SK-N-SH treated with all-trans-retinoic acid at 6 μM for 48 hours (cell line): ENCODE data around the gene FIGNL1.

Experiments
- ATAC-seq: fragments of 200-7000 bp; cut with Tn5 transposase; 3 replicates; pipeline ENCODE4 v1.9.1; 2020; ENCODE audit warnings: mild to moderate bottlenecking, moderate library complexity
- ARNTL ChIP-seq: fragments of 450-650 bp; formaldehyde crosslinking; IDR thresholded peaks from 2 replicates; pipeline ENCODE4 v1.5.0; 2020; ENCODE audit warnings: low read depth, mild to moderate bottlenecking, moderate library complexity, borderline replicate concordance
- BACH2 ChIP-seq: fragments of 250-450 bp; sonication (Bioruptor Pico); IDR thresholded peaks from 2 replicates; pipeline ENCODE4 v1.9.0; 2021; ENCODE audit warnings: mild to moderate bottlenecking, borderline replicate concordance
- CSDC2 ChIP-seq: fragments of 250-450 bp; sonication (Bioruptor Pico); IDR thresholded peaks from 2 replicates; pipeline ENCODE4 v1.5.0; 2020; ENCODE audit warnings: mild to moderate bottlenecking, moderate library complexity
- ESRRG ChIP-seq: fragments of 250-450 bp; sonication (Bioruptor Pico); IDR thresholded peaks from 2 replicates; pipeline ENCODE4 v1.6.1; 2021; ENCODE audit warnings: mild to moderate bottlenecking
- GLIS3 ChIP-seq: fragments of 250-450 bp; sonication (Bioruptor Pico); IDR thresholded peaks from 2 replicates; pipeline ENCODE4 v1.5.0; 2020; ENCODE audit warnings: mild to moderate bottlenecking, moderate library complexity
- ISL1 ChIP-seq: fragments of 250-450 bp; sonication (Bioruptor Pico); IDR thresholded peaks from 2 replicates; pipeline ENCODE4 v2.1.2; 2022; ENCODE audit warnings: mild to moderate bottlenecking, moderate library complexity
- OSR1 ChIP-seq: fragments of 250-450 bp; sonication (Bioruptor Pico); IDR thresholded peaks from 2 replicates; pipeline ENCODE4 v1.8.0; 2022; ENCODE audit warnings: moderate library complexity, mild to moderate bottlenecking, inconsistent platforms
- RARB ChIP-seq: fragments of 250-450 bp; sonication (Bioruptor Pico); IDR thresholded peaks from 2 replicates; pipeline ENCODE4 v1.8.0; 2021; ENCODE audit warnings: mild to moderate bottlenecking, moderate library complexity
- SNAI2 ChIP-seq: fragments of 250-450 bp; sonication (Bioruptor Pico); IDR thresholded peaks from 2 replicates; pipeline ENCODE4 v1.5.0; 2020; ENCODE audit warnings: mild to moderate bottlenecking, moderate library complexity
- TCF4 ChIP-seq: fragments of 250-450 bp; sonication (Bioruptor Pico); IDR thresholded peaks from 2 replicates; pipeline ENCODE4 v1.8.0; 2021; ENCODE audit warnings: mild to moderate bottlenecking, moderate library complexity, borderline replicate concordance
- TOX ChIP-seq: fragments of 250-450 bp; sonication (Bioruptor Pico); IDR thresholded peaks from 2 replicates; pipeline ENCODE4 v1.8.0; 2021; ENCODE audit warnings: mild to moderate bottlenecking, moderate library complexity, borderline replicate concordance
- ZC3H10 ChIP-seq: fragments of 250-450 bp; sonication (Bioruptor Pico); IDR thresholded peaks from 2 replicates; pipeline ENCODE4 v1.5.1; 2021; ENCODE audit warnings: mild to moderate bottlenecking, moderate library complexity
- ZFP3 ChIP-seq: fragments of 250-450 bp; sonication (Bioruptor Pico); IDR thresholded peaks from 2 replicates; pipeline ENCODE4 v1.5.0; 2020; ENCODE audit warnings: mild to moderate bottlenecking, moderate library complexity
- ZFP30 ChIP-seq: fragments of 450-650 bp; formaldehyde crosslinking; IDR thresholded peaks from 2 replicates; pipeline ENCODE4 v1.5.0; 2022; ENCODE audit warnings: mild to moderate bottlenecking, moderate library complexity
- ZNF565 ChIP-seq: fragments of 450-650 bp; formaldehyde crosslinking; conservative IDR thresholded peaks from 2 replicates; pipeline ENCODE4 v1.5.0; 2020; ENCODE audit warnings: low read depth, mild to moderate bottlenecking, moderate library complexity
- ZNF70 ChIP-seq: fragments of 450-650 bp; formaldehyde crosslinking; IDR thresholded peaks from 2 replicates; pipeline ENCODE4 v1.5.0; 2020; ENCODE audit warnings: mild to moderate bottlenecking, moderate library complexity
- ZNF8 ChIP-seq: fragments of 450-650 bp; formaldehyde crosslinking; IDR thresholded peaks from 2 replicates; pipeline ENCODE4 v1.5.0; 2020; ENCODE audit warnings: mild to moderate bottlenecking, moderate library complexity
- TF ChIP-seq, protein P1 (sequence below): fragments of 250-450 bp; sonication (Bioruptor Pico); IDR thresholded peaks from 2 replicates; pipeline ENCODE4 v1.8.0; 2020; ENCODE audit warnings: mild to moderate bottlenecking, moderate library complexity, borderline replicate concordance
- TF ChIP-seq, protein P2 (sequence below): fragments of 250-450 bp; sonication (Bioruptor Pico); IDR thresholded peaks from 2 replicates; pipeline ENCODE4 v1.8.0; 2021; ENCODE audit warnings: low read depth, mild to moderate bottlenecking, moderate library complexity, borderline replicate concordance
- TF ChIP-seq, protein P3 (sequence below): fragments of 250-450 bp; sonication (Bioruptor Pico); IDR thresholded peaks from 2 replicates; pipeline ENCODE4 v1.5.1; 2021; ENCODE audit warnings: mild to moderate bottlenecking, moderate library complexity

FIGNL1 gene

GRCh38 chr7:50496569-50496968 lies 46.4 kb upstream of the FIGNL1 start:
- no peak; the same call in 1 of the 3 replicates for ATAC-seq
- TF ChIP-seq TOX (CRISPR knock-in tag) (no peak), ZNF70 (CRISPR knock-in tag) (no peak), ZNF565 (CRISPR knock-in tag) (no peak), CSDC2 (CRISPR knock-in tag) (no peak), ZFP3 (no peak), BACH2 (no peak)
- TF ChIP-seq, protein P1, sequence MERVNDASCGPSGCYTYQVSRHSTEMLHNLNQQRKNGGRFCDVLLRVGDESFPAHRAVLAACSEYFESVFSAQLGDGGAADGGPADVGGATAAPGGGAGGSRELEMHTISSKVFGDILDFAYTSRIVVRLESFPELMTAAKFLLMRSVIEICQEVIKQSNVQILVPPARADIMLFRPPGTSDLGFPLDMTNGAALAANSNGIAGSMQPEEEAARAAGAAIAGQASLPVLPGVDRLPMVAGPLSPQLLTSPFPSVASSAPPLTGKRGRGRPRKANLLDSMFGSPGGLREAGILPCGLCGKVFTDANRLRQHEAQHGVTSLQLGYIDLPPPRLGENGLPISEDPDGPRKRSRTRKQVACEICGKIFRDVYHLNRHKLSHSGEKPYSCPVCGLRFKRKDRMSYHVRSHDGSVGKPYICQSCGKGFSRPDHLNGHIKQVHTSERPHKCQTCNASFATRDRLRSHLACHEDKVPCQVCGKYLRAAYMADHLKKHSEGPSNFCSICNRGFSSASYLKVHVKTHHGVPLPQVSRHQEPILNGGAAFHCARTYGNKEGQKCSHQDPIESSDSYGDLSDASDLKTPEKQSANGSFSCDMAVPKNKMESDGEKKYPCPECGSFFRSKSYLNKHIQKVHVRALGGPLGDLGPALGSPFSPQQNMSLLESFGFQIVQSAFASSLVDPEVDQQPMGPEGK: no peak

- ATAC-seq: no peak
- no peak for TF ChIP-seq ARNTL (CRISPR knock-in tag)
- TF ChIP-seq SNAI2 (CRISPR knock-in tag): no peak
- TF ChIP-seq, protein P2, sequence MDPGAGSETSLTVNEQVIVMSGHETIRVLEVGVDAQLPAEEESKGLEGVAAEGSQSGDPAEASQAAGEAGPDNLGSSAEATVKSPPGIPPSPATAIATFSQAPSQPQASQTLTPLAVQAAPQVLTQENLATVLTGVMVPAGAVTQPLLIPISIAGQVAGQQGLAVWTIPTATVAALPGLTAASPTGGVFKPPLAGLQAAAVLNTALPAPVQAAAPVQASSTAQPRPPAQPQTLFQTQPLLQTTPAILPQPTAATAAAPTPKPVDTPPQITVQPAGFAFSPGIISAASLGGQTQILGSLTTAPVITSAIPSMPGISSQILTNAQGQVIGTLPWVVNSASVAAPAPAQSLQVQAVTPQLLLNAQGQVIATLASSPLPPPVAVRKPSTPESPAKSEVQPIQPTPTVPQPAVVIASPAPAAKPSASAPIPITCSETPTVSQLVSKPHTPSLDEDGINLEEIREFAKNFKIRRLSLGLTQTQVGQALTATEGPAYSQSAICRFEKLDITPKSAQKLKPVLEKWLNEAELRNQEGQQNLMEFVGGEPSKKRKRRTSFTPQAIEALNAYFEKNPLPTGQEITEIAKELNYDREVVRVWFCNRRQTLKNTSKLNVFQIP (CRISPR knock-in tag): no peak
- no peak for TF ChIP-seq ESRRG
- TF ChIP-seq TOX (CRISPR knock-in tag): no peak
- TF ChIP-seq ZFP30 (CRISPR knock-in tag): no peak
- TF ChIP-seq TCF4 (CRISPR knock-in tag): no peak
- TF ChIP-seq ZNF8: no peak
- TF ChIP-seq BACH2: no peak
- TF ChIP-seq, protein P3, sequence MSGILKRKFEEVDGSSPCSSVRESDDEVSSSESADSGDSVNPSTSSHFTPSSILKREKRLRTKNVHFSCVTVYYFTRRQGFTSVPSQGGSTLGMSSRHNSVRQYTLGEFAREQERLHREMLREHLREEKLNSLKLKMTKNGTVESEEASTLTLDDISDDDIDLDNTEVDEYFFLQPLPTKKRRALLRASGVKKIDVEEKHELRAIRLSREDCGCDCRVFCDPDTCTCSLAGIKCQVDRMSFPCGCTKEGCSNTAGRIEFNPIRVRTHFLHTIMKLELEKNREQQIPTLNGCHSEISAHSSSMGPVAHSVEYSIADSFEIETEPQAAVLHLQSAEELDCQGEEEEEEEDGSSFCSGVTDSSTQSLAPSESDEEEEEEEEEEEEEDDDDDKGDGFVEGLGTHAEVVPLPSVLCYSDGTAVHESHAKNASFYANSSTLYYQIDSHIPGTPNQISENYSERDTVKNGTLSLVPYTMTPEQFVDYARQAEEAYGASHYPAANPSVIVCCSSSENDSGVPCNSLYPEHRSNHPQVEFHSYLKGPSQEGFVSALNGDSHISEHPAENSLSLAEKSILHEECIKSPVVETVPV (CRISPR knock-in tag): no peak
- TF ChIP-seq ZFP3: no peak
Observed at GRCh38 chr7:50495746-50496145, 45.6 kb upstream of the FIGNL1 start.

DNA sequence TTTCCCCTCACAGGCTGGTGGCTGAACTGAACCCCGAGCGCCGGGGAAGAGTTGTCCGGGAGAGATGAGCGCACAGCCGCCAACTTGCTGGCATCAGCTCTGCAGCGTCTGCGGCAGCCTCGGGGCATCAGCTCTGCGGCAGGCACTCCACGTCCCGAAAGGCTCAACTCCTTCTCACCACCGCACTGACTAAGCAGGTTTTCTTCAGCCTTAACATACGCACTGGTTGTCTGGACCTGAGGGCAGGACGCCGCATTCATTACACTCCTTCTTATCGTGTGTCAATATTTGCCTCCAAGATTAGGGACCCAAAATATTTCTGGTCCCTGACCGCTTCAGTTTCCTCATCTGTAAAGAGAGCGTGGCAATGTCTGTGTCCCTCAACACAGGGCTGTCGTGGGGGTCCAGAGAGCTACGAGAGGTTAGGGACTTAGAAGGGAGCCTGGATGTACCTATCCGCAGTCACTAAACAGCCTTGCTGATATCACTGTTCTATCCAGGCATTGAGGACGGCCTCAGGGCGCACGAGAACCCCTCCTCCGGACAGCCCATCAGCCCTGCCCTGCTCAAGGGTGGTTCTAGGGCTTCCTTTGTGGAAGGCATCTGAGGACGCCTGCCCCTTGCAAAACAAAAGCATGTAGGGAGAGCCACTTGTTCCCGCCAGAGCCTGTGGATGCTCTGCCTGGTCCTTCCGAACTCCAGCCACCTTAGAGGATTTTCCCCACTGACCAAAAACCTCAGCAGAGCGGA lies 42.8 kb upstream of the FIGNL1 start:
- TF ChIP-seq, protein P3 (CRISPR knock-in tag): no peak
- TF ChIP-seq RARB (no peak), OSR1 (CRISPR knock-in tag) (no peak), ARNTL (CRISPR knock-in tag) (no peak), ZC3H10 (CRISPR knock-in tag) (no peak), TOX (CRISPR knock-in tag) (no peak), SNAI2 (CRISPR knock-in tag) (no peak), GLIS3 (CRISPR knock-in tag) (no peak), ZNF565 (CRISPR knock-in tag) (no peak), ZFP30 (CRISPR knock-in tag) (no peak), BACH2 (no peak), ZNF70 (CRISPR knock-in tag) (no peak), ISL1 (CRISPR knock-in tag) (no peak), ZFP3 (no peak), ESRRG (no peak), CSDC2 (CRISPR knock-in tag) (no peak)
- TF ChIP-seq, protein P1: no peak
- TF ChIP-seq, protein P2 (CRISPR knock-in tag): no peak
- ATAC-seq: no peak
